NCI-H524 treated with DMSO at 0.1 percent for 48 hours (cell line): Measurements from ENCODE around the gene MMP11.

ENCODE experiments used
- DNase-seq: peaks from one replicate; lab custom pipeline; 2025; lab: John Stamatoyannopoulos, UW

Gene MMP11

DNA sequence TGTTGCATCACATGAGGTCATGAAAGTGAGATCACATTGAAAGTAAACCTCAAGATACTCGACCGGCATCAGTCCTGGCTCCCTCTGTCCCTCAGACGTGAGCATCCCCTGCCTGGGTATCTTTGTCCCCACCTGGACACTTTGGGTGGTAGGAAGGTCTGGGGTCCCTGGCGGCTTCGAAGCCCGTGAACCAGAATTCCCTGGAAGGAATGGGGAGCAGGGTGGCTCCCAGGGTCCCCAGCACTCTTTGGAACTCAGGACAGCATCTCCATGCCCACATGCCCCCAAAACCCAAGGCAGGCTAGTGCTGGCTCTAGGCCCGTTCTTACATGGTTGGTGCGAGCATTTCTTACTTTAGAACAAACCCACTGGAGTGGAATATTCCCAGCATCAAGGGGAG is 58.6 kb downstream of the MMP11 start:
- DNase-seq = no peak

- DNase-seq = no peak
These were observed 59.1 kb downstream of the MMP11 start for GRCh38 chr22:23831781-23832180.

DNA sequence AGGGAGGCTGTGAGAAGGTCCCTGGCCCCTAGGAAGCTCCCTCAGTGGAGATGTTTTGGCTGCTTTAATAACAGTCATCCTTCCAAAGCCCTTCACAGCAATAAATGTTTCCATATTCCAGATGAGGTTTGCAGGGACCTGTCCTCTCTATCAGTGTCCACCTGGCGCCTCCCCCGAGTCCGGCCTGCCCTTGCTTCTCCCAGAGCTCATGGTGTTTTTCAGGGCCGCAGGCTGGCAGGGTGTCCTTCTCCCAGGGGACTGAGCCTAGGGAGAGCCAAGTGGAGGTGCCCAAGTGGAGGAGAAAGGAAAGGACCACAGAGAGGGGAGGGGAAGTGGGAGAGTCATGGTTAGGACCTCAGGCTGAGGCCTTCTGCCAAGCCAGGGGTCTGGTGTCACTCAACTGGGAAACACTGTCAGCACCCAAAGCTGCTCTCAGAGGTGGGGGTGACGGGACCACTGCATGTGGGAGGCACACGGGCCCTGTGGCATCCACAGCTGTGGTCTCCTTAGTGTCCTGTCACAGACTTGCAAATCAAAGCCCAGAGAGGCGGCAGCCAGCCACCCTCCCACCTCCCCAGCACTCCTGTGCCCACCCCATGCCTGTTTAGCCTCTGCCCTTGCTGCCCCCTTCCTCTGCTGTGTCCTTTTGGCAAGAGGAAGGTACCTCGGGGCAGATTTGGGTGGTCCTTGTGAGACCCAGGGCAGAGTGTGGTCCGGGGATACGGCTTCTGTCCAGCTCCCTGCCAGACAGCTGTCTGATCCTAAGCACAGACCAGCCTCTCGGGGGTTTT is 59.8 kb downstream of the MMP11 start:
- no peak for DNase-seq

- DNase-seq = no peak
These were observed 60.5 kb downstream of the MMP11 start for GRCh38 chr22:23833017-23833751.
